BLaER1 treated with 17β-estradiol and CSF1 and Interleukin-3, amounts not matched to agents 10 nM and 100 nM (cell line): ENCODE data around the gene DDX20.

Experiments
- H3K27ac ChIP-seq, 11 experiments: shearing (Covaris generic); formaldehyde crosslinking; 2 replicates each; pipeline ENCODE4 v1.8.1; 2022
- H3K27me3 ChIP-seq, 11 experiments: shearing (Covaris generic); formaldehyde crosslinking; 2 replicates each; pipeline ENCODE4 v1.8.1; 2022
- H3K36me3 ChIP-seq, 11 experiments: shearing (Covaris generic); formaldehyde crosslinking; 2 replicates each; pipeline ENCODE4 v1.8.1; 2022
- H3K4me1 ChIP-seq, 10 experiments: shearing (Covaris generic); formaldehyde crosslinking; 2 replicates each; pipeline ENCODE4 v1.8.1; 2022
- H3K4me2 ChIP-seq, 11 experiments: shearing (Covaris generic); formaldehyde crosslinking; 2 replicates each; pipeline ENCODE4 v1.8.1; 2022
- H3K4me3 ChIP-seq, 10 experiments: shearing (Covaris generic); formaldehyde crosslinking; 2 replicates each; pipeline ENCODE4 v1.8.1; 2022
- H3K9ac ChIP-seq, 11 experiments: shearing (Covaris generic); formaldehyde crosslinking; 2 replicates each; pipeline ENCODE4 v1.8.1; 2022
- H3K9me3 ChIP-seq, 11 experiments: shearing (Covaris generic); formaldehyde crosslinking; replicated peaks in 1 of 11; 2 replicates each; pipeline ENCODE4 v1.8.1; 2022
- H4K20me1 ChIP-seq, 11 experiments: shearing (Covaris generic); formaldehyde crosslinking; 2 replicates each; pipeline ENCODE4 v1.8.1; 2022
- Cebpa-rat ChIP-seq, 11 experiments: shearing (Covaris generic); IDR thresholded peaks; 2 replicates each; pipeline ENCODE4 v1.8.1; 2022

The DDX20 gene

GRCh38 chr1:111755331-111756123, at the start of gene DDX20:
Gene DDX20, plus strand, starts transcription at chr1:111755901. Its CDS starts 24 bp downstream, at chr1:111755925.
- Histone ChIP-seq H3K27me3 (no peaks in the 10 kb centered on the region), H3K4me2 (peak within 1 kb of the TSS; percentile 80 to 96 (median 91)), H3K9ac (peak within 1 kb of the TSS; percentile 88 to 98 (median 96)), H3K9me3 (no peaks in the 10 kb centered on the region), H3K27ac (peak within 1 kb of the TSS; percentile 83 to 98 (median 93); a peak in 21 of 22 replicates), H3K4me3 (peak within 1 kb of the TSS; percentile 64 to 90 (median 81)), H4K20me1 (peaks cover 0 to 36% (median 16%) of the 10 kb centered on the region in 11 experiments; a peak in 7 of 22 replicates), H3K36me3 (peaks cover 7 to 36% (median 30%) of the 10 kb centered on the region in 11 experiments), H3K4me1 (peaks cover 42 to 66% (median 59%) of the 10 kb centered on the region in 10 experiments)
- TF ChIP-seq Cebpa-rat (IDR thresholded peaks at IDR 0.05), result peak in 4 of 11 experiments; percentile 31 to 72 (median 44); a peak in 4 of 22 replicates

GRCh38 chr1:111706921-111707320, 48.8 kb upstream of the DDX20 start:
- Histone ChIP-seq H3K36me3 (peaks cover 72 to 100% (median 90%) of the 10 kb centered on the region in 11 experiments), H3K9me3 (no peaks in the 10 kb centered on the region), H3K9ac (no peak overlapping the region), H3K4me3 (no peak overlapping the region), H3K27me3 (no peaks in the 10 kb centered on the region), H4K20me1 (peaks cover 0 to 50% (median 0%) of the 10 kb centered on the region in 11 experiments; a peak in 4 of 22 replicates), H3K4me2 (no peak overlapping the region), H3K27ac (no peak overlapping the region), H3K4me1 (no peaks in the 10 kb centered on the region)
- TF ChIP-seq Cebpa-rat (IDR thresholded peaks at IDR 0.05), result no peak

- H3K4me3 ChIP-seq, result no peak overlapping the region
- no peaks in the 10 kb centered on the region for H3K27me3 ChIP-seq
- H3K36me3 ChIP-seq, result peaks cover 65 to 96% (median 86%) of the 10 kb centered on the region in 11 experiments
- H3K9me3 ChIP-seq, result no peaks in the 10 kb centered on the region
- no peak for TF ChIP-seq Cebpa-rat (IDR thresholded peaks at IDR 0.05)
- H4K20me1 ChIP-seq, result peaks cover 0 to 44% (median 0%) of the 10 kb centered on the region in 11 experiments; a peak in 4 of 22 replicates
- H3K9ac ChIP-seq, result no peak overlapping the region
- H3K27ac ChIP-seq, result no peak overlapping the region
- H3K4me2 ChIP-seq, result no peak overlapping the region
- no peaks in the 10 kb centered on the region for H3K4me1 ChIP-seq
Observed at GRCh38 chr1:111707906-111708305, 47.8 kb upstream of the DDX20 start.

- Histone ChIP-seq H3K27me3 (no peaks in the 10 kb centered on the region), H3K27ac (no peak overlapping the region), H3K9ac (no peak overlapping the region), H3K4me3 (no peak overlapping the region), H3K4me2 (no peak overlapping the region), H3K36me3 (peaks cover 44 to 76% (median 65%) of the 10 kb centered on the region in 11 experiments), H4K20me1 (peaks cover 0 to 34% (median 0%) of the 10 kb centered on the region in 11 experiments; a peak in 3 of 22 replicates), H3K4me1 (no peaks in the 10 kb centered on the region; a peak in 1 of 20 replicates), H3K9me3 (no peaks in the 10 kb centered on the region)
- TF ChIP-seq Cebpa-rat (IDR thresholded peaks at IDR 0.05), result no peak
Observed at GRCh38 chr1:111709986-111710385, 45.7 kb upstream of the DDX20 start.

GRCh38 chr1:111716333-111716732, 39.4 kb upstream of the DDX20 start:
- Histone ChIP-seq H3K27me3 (no peaks in the 10 kb centered on the region), H3K4me3 (no peak overlapping the region), H3K4me2 (no peak overlapping the region), H3K9me3 (no peaks in the 10 kb centered on the region), H3K9ac (no peak overlapping the region), H4K20me1 (peaks cover 0 to 9% (median 0%) of the 10 kb centered on the region in 11 experiments; a peak in 3 of 22 replicates), H3K36me3 (peaks cover 0 to 37% (median 16%) of the 10 kb centered on the region in 11 experiments; a peak in 16 of 22 replicates), H3K4me1 (peaks cover 0 to 26% (median 7%) of the 10 kb centered on the region in 10 experiments; a peak in 10 of 20 replicates), H3K27ac (no peak overlapping the region)
- TF ChIP-seq Cebpa-rat (IDR thresholded peaks at IDR 0.05), result no peak

GRCh38 chr1:111717450-111717849, 38.3 kb upstream of the DDX20 start:
- Histone ChIP-seq H3K9me3 (no peaks in the 10 kb centered on the region), H3K4me3 (no peak overlapping the region), H3K36me3 (peaks cover 0 to 26% (median 13%) of the 10 kb centered on the region in 11 experiments; a peak in 16 of 22 replicates), H3K9ac (no peak overlapping the region), H3K4me2 (no peak overlapping the region), H3K4me1 (peaks cover 0 to 37% (median 15%) of the 10 kb centered on the region in 10 experiments; a peak in 13 of 20 replicates), H3K27me3 (no peaks in the 10 kb centered on the region), H4K20me1 (peaks cover 0 to 5% (median 0%) of the 10 kb centered on the region in 11 experiments; a peak in 3 of 22 replicates), H3K27ac (no peak overlapping the region)
- TF ChIP-seq Cebpa-rat (IDR thresholded peaks at IDR 0.05), result no peak

GRCh38 chr1:111719135-111719534, 36.6 kb upstream of the DDX20 start:
- TF ChIP-seq Cebpa-rat (IDR thresholded peaks at IDR 0.05), result no peak

GRCh38 chr1:111719674-111720132, 36.0 kb upstream of the DDX20 start:
- no peaks in the 10 kb centered on the region for H3K9me3 ChIP-seq
- peaks cover 0 to 25% (median 13%) of the 10 kb centered on the region in 11 experiments; a peak in 16 of 22 replicates for H3K36me3 ChIP-seq
- H3K9ac ChIP-seq, result no peak overlapping the region
- peak overlapping the region in 2 of 11 experiments; percentile 17 to 60; a peak in 5 of 22 replicates for H3K4me2 ChIP-seq
- TF ChIP-seq Cebpa-rat (IDR thresholded peaks at IDR 0.05), result no peak
- no peak overlapping the region for H3K27ac ChIP-seq
- no peaks in the 10 kb centered on the region for H3K27me3 ChIP-seq
- H3K4me1 ChIP-seq, result peaks cover 0 to 43% (median 15%) of the 10 kb centered on the region in 10 experiments; a peak in 13 of 20 replicates
- no peak overlapping the region for H3K4me3 ChIP-seq
- H4K20me1 ChIP-seq, result peaks cover 0 to 1% (median 0%) of the 10 kb centered on the region in 11 experiments; a peak in 3 of 22 replicates

More at GRCh38 chr1:111719135-111719534, 36.6 kb upstream of the DDX20 start:
- Histone ChIP-seq H3K9me3 (no peaks in the 10 kb centered on the region), H3K4me3 (no peak overlapping the region), H3K4me1 (peaks cover 0 to 43% (median 15%) of the 10 kb centered on the region in 10 experiments; a peak in 13 of 20 replicates), H3K9ac (no peak overlapping the region), H3K27me3 (no peaks in the 10 kb centered on the region), H3K36me3 (peaks cover 0 to 25% (median 13%) of the 10 kb centered on the region in 11 experiments; a peak in 16 of 22 replicates), H3K4me2 (no peak overlapping the region), H4K20me1 (peaks cover 0 to 5% (median 0%) of the 10 kb centered on the region in 11 experiments; a peak in 3 of 22 replicates), H3K27ac (no peak overlapping the region)
